ENCODE results near the gene ATRIP. TPM values are rescaled to one million over a fixed set of nuclear protein-coding genes. Genes with fewer than 3 reads are reported as not detected.
A peak's percentile ranks its signal among the peaks of the same experiment; 100 is the strongest.
"Not testable (repeated sequence)": the region's sequence is repeated elsewhere in the genome, so short reads cannot be mapped to it uniquely, and the experiment has no call there.

Gene ATRIP
- total and polyA plus RNA-seq, 2 donors, result 6.2 to 8.4 TPM

- Histone ChIP-seq H3K9me3 (ENCODE audit: control insufficient read depth in 2 of 2, insufficient read depth in 1 of 2, low read length in 1 of 2) (no peaks in the 10 kb centered on the region), H3K27ac (ENCODE audit: low read depth in 1 of 2, low read length in 1 of 2) (no peak overlapping the region), H3K36me3 (ENCODE audit: control insufficient read depth in 2 of 2, insufficient read depth in 2 of 2, low read length in 1 of 2) (peaks cover 50 to 59% of the 10 kb centered on the region in 2 donors), H3K4me1 (ENCODE audit: control insufficient read depth in 2 of 2, insufficient read depth in 2 of 2, low read length in 2 of 2) (no peaks in the 10 kb centered on the region), H3K27me3 (ENCODE audit: control insufficient read depth in 2 of 2, insufficient read depth in 1 of 2, low read length in 1 of 2) (no peaks in the 10 kb centered on the region), H3K4me3 (ENCODE audit: low read length in 2 of 2) (no peak overlapping the region)
- no peak for DNase-seq (ENCODE audit: low read depth in 6 of 9, low spot score in 9 of 9)
- 97% methylated on average over 7 of the region's 7 CpGs for WGBS
Measured at GRCh38 chr3:48459773-48460516, 13.4 kb downstream of the ATRIP start.

DNA sequence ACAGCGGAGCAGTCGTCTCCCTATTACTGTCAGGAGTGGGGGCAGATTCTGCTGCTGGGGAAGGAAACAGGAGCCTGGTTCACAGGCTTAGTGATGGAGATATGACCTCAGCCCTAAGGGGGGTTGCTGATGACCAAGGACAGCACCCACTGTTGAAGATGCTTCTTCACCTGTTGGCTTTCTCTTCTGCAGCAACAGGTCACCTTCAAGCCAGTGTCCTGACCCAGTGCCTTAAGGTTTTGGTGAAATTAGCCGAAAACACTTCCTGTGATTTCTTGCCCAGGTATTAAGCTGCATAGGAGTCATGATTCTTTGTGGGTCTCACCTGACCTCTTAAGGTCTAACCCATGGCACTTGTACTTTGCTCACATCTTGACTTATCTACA is 14.0 kb downstream of the ATRIP start:
- no peak overlapping the region for H3K27ac ChIP-seq (ENCODE audit: low read depth in 1 of 2, low read length in 1 of 2)
- WGBS, result over 99% methylated on average over 3 of the region's 3 CpGs
- no peak for DNase-seq (ENCODE audit: low read depth in 6 of 9, low spot score in 9 of 9)
- H3K4me1 ChIP-seq (ENCODE audit: control insufficient read depth in 2 of 2, insufficient read depth in 2 of 2, low read length in 2 of 2), result peaks cover 1 to 5% of the 10 kb centered on the region in 2 donors
- no peak overlapping the region for H3K4me3 ChIP-seq (ENCODE audit: low read length in 2 of 2)
- H3K9me3 ChIP-seq (ENCODE audit: control insufficient read depth in 2 of 2, insufficient read depth in 1 of 2, low read length in 1 of 2), result no peaks in the 10 kb centered on the region
- H3K27me3 ChIP-seq (ENCODE audit: control insufficient read depth in 2 of 2, insufficient read depth in 1 of 2, low read length in 1 of 2), result no peaks in the 10 kb centered on the region
- H3K36me3 ChIP-seq (ENCODE audit: control insufficient read depth in 2 of 2, insufficient read depth in 2 of 2, low read length in 1 of 2), result peaks cover 45 to 54% of the 10 kb centered on the region in 2 donors

GRCh38 chr3:48461767-48462166 is 15.2 kb downstream of the ATRIP start:
- not testable (repeated sequence) for H3K27me3 ChIP-seq (ENCODE audit: control insufficient read depth in 2 of 2, insufficient read depth in 1 of 2, low read length in 1 of 2); H3K9me3 ChIP-seq (ENCODE audit: control insufficient read depth in 2 of 2, insufficient read depth in 1 of 2, low read length in 1 of 2); H3K4me3 ChIP-seq (ENCODE audit: low read length in 2 of 2); DNase-seq (ENCODE audit: low read depth in 6 of 9, low spot score in 9 of 9); H3K27ac ChIP-seq (ENCODE audit: low read depth in 1 of 2, low read length in 1 of 2)
- Histone ChIP-seq H3K4me1 (ENCODE audit: control insufficient read depth in 2 of 2, insufficient read depth in 2 of 2, low read length in 2 of 2) (peaks cover 6 to 17% of the 10 kb centered on the region in 2 donors), H3K36me3 (ENCODE audit: control insufficient read depth in 2 of 2, insufficient read depth in 2 of 2, low read length in 1 of 2) (peaks cover 38 to 44% of the 10 kb centered on the region in 2 donors)
- WGBS, result 96% methylated on average over 7 of the region's 7 CpGs

GRCh38 chr3:48463703-48464102 is 17.2 kb downstream of the ATRIP start:
- DNase-seq (ENCODE audit: low read depth in 6 of 9, low spot score in 9 of 9), result no peak
- Histone ChIP-seq H3K4me3 (ENCODE audit: low read length in 2 of 2) (no peak overlapping the region), H3K27me3 (ENCODE audit: control insufficient read depth in 2 of 2, insufficient read depth in 1 of 2, low read length in 1 of 2) (no peaks in the 10 kb centered on the region), H3K36me3 (ENCODE audit: control insufficient read depth in 2 of 2, insufficient read depth in 2 of 2, low read length in 1 of 2) (peaks cover 48 to 51% of the 10 kb centered on the region in 2 donors), H3K9me3 (ENCODE audit: control insufficient read depth in 2 of 2, insufficient read depth in 1 of 2, low read length in 1 of 2) (no peaks in the 10 kb centered on the region), H3K4me1 (ENCODE audit: control insufficient read depth in 2 of 2, insufficient read depth in 2 of 2, low read length in 2 of 2) (peaks cover 11 to 36% of the 10 kb centered on the region in 2 donors), H3K27ac (ENCODE audit: low read depth in 1 of 2, low read length in 1 of 2) (no peak overlapping the region)
- WGBS, result 96% methylated on average over 9 of the region's 9 CpGs

DNA sequence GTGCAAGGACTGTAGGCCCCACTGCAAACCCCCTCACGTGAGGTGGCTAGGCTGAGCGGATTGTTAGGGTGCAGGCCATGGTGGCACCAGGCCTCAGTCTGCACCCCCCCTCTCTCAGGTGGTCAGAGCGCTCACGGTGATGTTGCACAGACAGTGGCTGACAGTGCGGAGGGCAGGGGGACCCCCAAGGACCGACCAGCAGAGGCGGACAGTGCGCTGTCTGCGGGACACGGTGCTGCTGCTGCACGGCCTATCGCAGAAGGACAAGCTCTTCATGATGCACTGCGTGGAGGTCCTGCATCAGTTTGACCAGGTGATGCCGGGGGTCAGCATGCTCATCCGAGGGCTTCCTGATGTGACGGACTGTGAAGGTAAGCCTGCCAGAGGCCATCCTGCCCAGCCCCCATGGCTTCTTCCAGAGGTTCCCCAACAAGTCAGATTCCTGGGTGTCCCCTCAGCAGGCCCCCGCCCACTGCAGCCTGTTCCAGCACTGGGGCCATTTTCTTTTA is 18.2 kb downstream of the ATRIP start:
- peak overlapping the region in 1 of 2 donors; percentile 90 for H3K27ac ChIP-seq (ENCODE audit: low read depth in 1 of 2, low read length in 1 of 2)
- DNase-seq (ENCODE audit: low read depth in 6 of 9, low spot score in 9 of 9), result no peak

GRCh38 chr3:48465237-48465530 is 18.6 kb downstream of the ATRIP start:
- H3K4me1 ChIP-seq (ENCODE audit: control insufficient read depth in 2 of 2, insufficient read depth in 2 of 2, low read length in 2 of 2), result peaks cover 14 to 47% of the 10 kb centered on the region in 2 donors
- WGBS, result 88% methylated on average over 7 of the region's 7 CpGs
- H3K4me3 ChIP-seq (ENCODE audit: low read length in 2 of 2), result no peak overlapping the region
- no peaks in the 10 kb centered on the region for H3K9me3 ChIP-seq (ENCODE audit: control insufficient read depth in 2 of 2, insufficient read depth in 1 of 2, low read length in 1 of 2)
- no peaks in the 10 kb centered on the region for H3K27me3 ChIP-seq (ENCODE audit: control insufficient read depth in 2 of 2, insufficient read depth in 1 of 2, low read length in 1 of 2)
- H3K27ac ChIP-seq (ENCODE audit: low read depth in 1 of 2, low read length in 1 of 2), result peak overlapping the region; percentile 44 to 90
- H3K36me3 ChIP-seq (ENCODE audit: control insufficient read depth in 2 of 2, insufficient read depth in 2 of 2, low read length in 1 of 2), result peaks cover 46 to 50% of the 10 kb centered on the region in 2 donors
- DNase-seq (ENCODE audit: low read depth in 6 of 9, low spot score in 9 of 9), result no peak

More for the DNA sequence above, 18.2 kb downstream of the ATRIP start:
- Histone ChIP-seq H3K27me3 (ENCODE audit: control insufficient read depth in 2 of 2, insufficient read depth in 1 of 2, low read length in 1 of 2) (no peaks in the 10 kb centered on the region), H3K36me3 (ENCODE audit: control insufficient read depth in 2 of 2, insufficient read depth in 2 of 2, low read length in 1 of 2) (peaks cover 48 to 51% of the 10 kb centered on the region in 2 donors), H3K4me1 (ENCODE audit: control insufficient read depth in 2 of 2, insufficient read depth in 2 of 2, low read length in 2 of 2) (peaks cover 11 to 43% of the 10 kb centered on the region in 2 donors), H3K4me3 (ENCODE audit: low read length in 2 of 2) (no peak overlapping the region), H3K9me3 (ENCODE audit: control insufficient read depth in 2 of 2, insufficient read depth in 1 of 2, low read length in 1 of 2) (no peaks in the 10 kb centered on the region)
- 99% methylated on average over 17 of the region's 17 CpGs for WGBS

GRCh38 chr3:48465531-48466378 is 19.2 kb downstream of the ATRIP start:
- Histone ChIP-seq H3K36me3 (ENCODE audit: control insufficient read depth in 2 of 2, insufficient read depth in 2 of 2, low read length in 1 of 2) (peaks cover 43 to 48% of the 10 kb centered on the region in 2 donors), H3K4me1 (ENCODE audit: control insufficient read depth in 2 of 2, insufficient read depth in 2 of 2, low read length in 2 of 2) (peaks cover 15 to 53% of the 10 kb centered on the region in 2 donors), H3K27me3 (ENCODE audit: control insufficient read depth in 2 of 2, insufficient read depth in 1 of 2, low read length in 1 of 2) (no peaks in the 10 kb centered on the region), H3K27ac (ENCODE audit: low read depth in 1 of 2, low read length in 1 of 2) (peak overlapping the region; percentile 90 to 94), H3K9me3 (ENCODE audit: control insufficient read depth in 2 of 2, insufficient read depth in 1 of 2, low read length in 1 of 2) (no peaks in the 10 kb centered on the region), H3K4me3 (ENCODE audit: low read length in 2 of 2) (peak overlapping the region; percentile 53 to 59)
- WGBS, result 11% methylated on average over 21 of the region's 21 CpGs
- peak in 4 of 9 donors; percentile 52 to 79 (median 70) for DNase-seq (ENCODE audit: low read depth in 6 of 9, low spot score in 9 of 9)

GRCh38 chr3:48466386-48467109 is 20.0 kb downstream of the ATRIP start:
- WGBS, result 28% methylated on average over 19 of the region's 19 CpGs
- peak in 2 of 9 donors; percentile 16 to 44 for DNase-seq (ENCODE audit: low read depth in 6 of 9, low spot score in 9 of 9)
- Histone ChIP-seq H3K27ac (ENCODE audit: low read depth in 1 of 2, low read length in 1 of 2) (peak overlapping the region; percentile 90 to 94), H3K4me1 (ENCODE audit: control insufficient read depth in 2 of 2, insufficient read depth in 2 of 2, low read length in 2 of 2) (peaks cover 18 to 58% of the 10 kb centered on the region in 2 donors), H3K36me3 (ENCODE audit: control insufficient read depth in 2 of 2, insufficient read depth in 2 of 2, low read length in 1 of 2) (peaks cover 37 to 40% of the 10 kb centered on the region in 2 donors), H3K9me3 (ENCODE audit: control insufficient read depth in 2 of 2, insufficient read depth in 1 of 2, low read length in 1 of 2) (no peaks in the 10 kb centered on the region), H3K27me3 (ENCODE audit: control insufficient read depth in 2 of 2, insufficient read depth in 1 of 2, low read length in 1 of 2) (no peaks in the 10 kb centered on the region), H3K4me3 (ENCODE audit: low read length in 2 of 2) (peak overlapping the region; percentile 53 to 59)
